Esophagus muscularis mucosa (tissue), 4 donors: ENCODE results near the gene PHIP. TPM values are rescaled to one million over a fixed set of nuclear protein-coding genes. Genes with fewer than 3 reads are reported as not detected.
"Not testable (repeated sequence)": the region's sequence is repeated elsewhere in the genome, so short reads cannot be mapped to it uniquely, and the experiment has no call there.

ENCODE experiments used
- DNase-seq: peaks from one replicate; pipeline ENCODE4 v3.0.0-alpha.2; 2017; ENCODE audit errors: extremely low spot score
- H3K27ac ChIP-seq, 4 donors: fragments of 200-600 bp; sonication (generic); replicated peaks in 1 of 4; 1 replicate in 3 of 4; 2 replicates in 1 of 4; pipeline ENCODE4 v1.5.1; 2016 to 2019; ENCODE audit warnings: mild to moderate bottlenecking in 1 of 4
- H3K27me3 ChIP-seq, 4 donors: fragments of 200-600 bp; sonication (generic); one replicate each; pipeline versions ENCODE4 v1.5.1 to v1.6.0; 2016 to 2019
- H3K36me3 ChIP-seq, 4 donors: fragments of 200-600 bp; sonication (generic); one replicate each; pipeline ENCODE4 v1.5.1; 2016 to 2019
- H3K4me1 ChIP-seq, 4 donors: fragments of 200-600 bp; sonication (generic); one replicate each; pipeline ENCODE4 v1.5.1; 2016 to 2019
- H3K4me3 ChIP-seq, 4 donors: fragments of 200-600 bp; sonication (generic); 1 replicate in 2 of 4; 2 replicates in 2 of 4; pipeline ENCODE4 v1.5.1; 2016 to 2019; ENCODE audit warnings: mild to moderate bottlenecking in 4 of 4, moderate library complexity in 1 of 4
- H3K9me3 ChIP-seq, 4 donors: fragments of 200-600 bp; sonication (generic); 1 replicate in 3 of 4; 2 replicates in 1 of 4; pipeline ENCODE4 v1.5.1; 2016 to 2019
- EP300 ChIP-seq: sonication (generic); formaldehyde crosslinking; IDR thresholded peaks from one replicate; pipeline ENCODE4 v1.6.1; 2017; ENCODE audit warnings: antibody characterized with exemption
- POLR2A ChIP-seq: fragments of 450-650 bp; IDR thresholded peaks from one replicate; pipeline ENCODE4 v1.6.1; 2017; ENCODE audit warnings: antibody characterized with exemption, moderate library complexity, mild to moderate bottlenecking, low read depth
- POLR2AphosphoS5 ChIP-seq, 2 donors: sonication (generic); formaldehyde crosslinking; IDR thresholded peaks; one replicate each; pipeline ENCODE4 v1.6.1; 2017; ENCODE audit warnings: antibody characterized with exemption in 2 of 2
- WGBS: methylation state at CpG from one replicate; pipeline ENCODE4 v1.1.5; 2018; 5-methylcytosine and 5-hydroxymethylcytosine counted together
- intact Hi-C: fragments of 100-400 bp; cut with DNase I; formaldehyde crosslinking; loops from one replicate; pipeline ENCODE4 v1.15.1; 2023
- total RNA-seq, 4 donors: library from RNA; depleted of rRNA; stranded (reverse); fragments of >200 nt; gene quantifications; one replicate each; pipeline versions ENCODE4 v1.1.0 to v1.2.1, GENCODE V29; 2016
- TF ChIP-seq, protein P1 (sequence below), 3 experiments: fragments of 200-600 bp in 2 of 3; fragments of 450-650 bp in 1 of 3; sonication (generic) in 2 of 3; IDR thresholded peaks; one replicate each; pipeline ENCODE4 v1.5.1; 2017 to 2019; ENCODE audit warnings: antibody characterized with exemption in 3 of 3, mild to moderate bottlenecking in 2 of 3, moderate library complexity in 1 of 3

The PHIP gene
- total RNA-seq, 4 donors from 2014 or later, result 20.1 to 32.4 (median 25.5) TPM

DNA sequence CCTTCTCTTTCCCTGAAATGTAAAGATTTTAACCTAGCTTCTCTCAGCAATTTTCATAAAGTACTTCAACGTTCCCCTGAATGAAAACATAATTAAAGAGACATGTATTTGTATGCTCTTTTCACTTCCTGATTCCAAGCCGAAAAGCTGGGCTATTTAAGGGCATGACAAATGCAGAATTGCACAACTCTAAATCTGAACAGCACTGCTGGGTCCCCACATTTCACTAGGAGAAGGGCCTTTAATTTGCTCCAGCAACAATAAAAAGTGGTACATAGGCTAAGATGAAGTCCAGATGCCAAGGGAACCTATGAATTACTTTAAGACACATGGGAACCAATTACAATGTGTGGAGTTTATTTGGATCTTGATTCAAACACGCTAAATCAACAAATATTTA is 168.7 kb downstream of the PHIP start:
- intact Hi-C loops, result no loop called here
- no peak overlapping the region for H3K27ac ChIP-seq
- no peaks in the 10 kb centered on the region for H3K9me3 ChIP-seq
- no peaks in the 10 kb centered on the region for H3K36me3 ChIP-seq
- peaks cover 0 to 13% (median 8%) of the 10 kb centered on the region in 4 donors for H3K4me1 ChIP-seq
- TF ChIP-seq POLR2AphosphoS5 (IDR thresholded peaks at IDR 0.05), result no peak
- TF ChIP-seq, protein P1, sequence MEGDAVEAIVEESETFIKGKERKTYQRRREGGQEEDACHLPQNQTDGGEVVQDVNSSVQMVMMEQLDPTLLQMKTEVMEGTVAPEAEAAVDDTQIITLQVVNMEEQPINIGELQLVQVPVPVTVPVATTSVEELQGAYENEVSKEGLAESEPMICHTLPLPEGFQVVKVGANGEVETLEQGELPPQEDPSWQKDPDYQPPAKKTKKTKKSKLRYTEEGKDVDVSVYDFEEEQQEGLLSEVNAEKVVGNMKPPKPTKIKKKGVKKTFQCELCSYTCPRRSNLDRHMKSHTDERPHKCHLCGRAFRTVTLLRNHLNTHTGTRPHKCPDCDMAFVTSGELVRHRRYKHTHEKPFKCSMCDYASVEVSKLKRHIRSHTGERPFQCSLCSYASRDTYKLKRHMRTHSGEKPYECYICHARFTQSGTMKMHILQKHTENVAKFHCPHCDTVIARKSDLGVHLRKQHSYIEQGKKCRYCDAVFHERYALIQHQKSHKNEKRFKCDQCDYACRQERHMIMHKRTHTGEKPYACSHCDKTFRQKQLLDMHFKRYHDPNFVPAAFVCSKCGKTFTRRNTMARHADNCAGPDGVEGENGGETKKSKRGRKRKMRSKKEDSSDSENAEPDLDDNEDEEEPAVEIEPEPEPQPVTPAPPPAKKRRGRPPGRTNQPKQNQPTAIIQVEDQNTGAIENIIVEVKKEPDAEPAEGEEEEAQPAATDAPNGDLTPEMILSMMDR (IDR thresholded peaks at IDR 0.05), result no peak
- no peak for TF ChIP-seq POLR2A
- no peak for TF ChIP-seq EP300
- WGBS, result 63% methylated on average over 3 of the region's 3 CpGs
- DNase-seq, result no peak
- peaks cover 0 to 4% (median 0%) of the 10 kb centered on the region in 4 donors for H3K27me3 ChIP-seq
- H3K4me3 ChIP-seq, result no peak overlapping the region

DNA sequence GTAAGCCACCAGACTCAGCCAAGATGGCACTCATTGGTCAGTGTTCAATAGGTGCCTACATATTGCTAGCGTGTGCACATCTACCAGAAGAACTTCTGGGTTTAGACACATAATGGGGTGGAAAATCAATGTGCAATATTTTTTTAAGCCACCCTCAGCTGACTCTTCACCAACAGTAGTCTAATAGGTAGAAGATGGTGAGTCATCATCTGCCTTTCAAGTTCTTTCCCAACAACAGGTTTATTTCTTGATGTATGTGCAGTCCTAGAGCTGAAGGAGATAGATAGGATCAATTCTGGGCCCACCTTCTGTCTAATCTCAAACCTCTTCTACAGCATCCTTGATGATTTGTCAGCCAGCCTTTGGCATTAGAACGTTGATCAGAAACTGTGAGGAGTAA is 169.4 kb downstream of the PHIP start:
- Histone ChIP-seq H3K9me3 (no peaks in the 10 kb centered on the region), H3K27me3 (peaks cover 0 to 4% (median 0%) of the 10 kb centered on the region in 4 donors), H3K36me3 (no peaks in the 10 kb centered on the region), H3K27ac (no peak overlapping the region), H3K4me3 (no peak overlapping the region), H3K4me1 (peaks cover 0 to 13% (median 8%) of the 10 kb centered on the region in 4 donors)
- no peak for DNase-seq
- intact Hi-C loops, result no loop called here
- no peak for TF ChIP-seq EP300
- TF ChIP-seq, protein P1 (IDR thresholded peaks at IDR 0.05), result no peak
- no peak for TF ChIP-seq POLR2A
- TF ChIP-seq POLR2AphosphoS5 (IDR thresholded peaks at IDR 0.05), result no peak
- 89% methylated on average over 2 of the region's 2 CpGs for WGBS

DNA sequence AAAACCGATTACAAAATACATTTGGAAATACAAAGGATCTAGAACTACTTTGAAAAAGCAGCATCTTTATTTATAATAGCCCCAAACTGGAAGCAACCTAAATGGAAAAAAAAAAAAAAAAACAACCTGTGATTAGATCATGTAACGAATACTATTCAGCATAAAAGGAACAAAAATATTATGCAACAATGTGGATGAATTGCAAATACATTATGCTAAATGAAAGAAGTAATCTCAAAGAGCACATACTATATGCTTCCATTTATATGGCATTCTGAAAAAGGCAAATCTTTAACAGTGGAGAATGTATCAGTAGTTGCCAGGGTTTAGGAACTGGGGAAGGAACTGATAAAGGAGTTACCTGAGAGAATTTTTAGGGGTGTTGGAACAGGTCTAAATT is 181.8 kb downstream of the PHIP start:
- Histone ChIP-seq H3K27ac (no peak overlapping the region), H3K36me3 (peaks cover 0 to 10% (median 2%) of the 10 kb centered on the region in 4 donors), H3K27me3 (no peaks in the 10 kb centered on the region), H3K4me1 (peaks cover 0 to 3% (median 0%) of the 10 kb centered on the region in 4 donors), H3K9me3 (no peaks in the 10 kb centered on the region), H3K4me3 (no peak overlapping the region)
- 87% methylated on average over 2 of the region's 2 CpGs for WGBS
- intact Hi-C loops, result no loop called here
- DNase-seq, result no peak
- TF ChIP-seq POLR2A (no peak), POLR2AphosphoS5 (IDR thresholded peaks at IDR 0.05) (no peak), EP300 (no peak)
- TF ChIP-seq, protein P1 (IDR thresholded peaks at IDR 0.05), result no peak

DNA sequence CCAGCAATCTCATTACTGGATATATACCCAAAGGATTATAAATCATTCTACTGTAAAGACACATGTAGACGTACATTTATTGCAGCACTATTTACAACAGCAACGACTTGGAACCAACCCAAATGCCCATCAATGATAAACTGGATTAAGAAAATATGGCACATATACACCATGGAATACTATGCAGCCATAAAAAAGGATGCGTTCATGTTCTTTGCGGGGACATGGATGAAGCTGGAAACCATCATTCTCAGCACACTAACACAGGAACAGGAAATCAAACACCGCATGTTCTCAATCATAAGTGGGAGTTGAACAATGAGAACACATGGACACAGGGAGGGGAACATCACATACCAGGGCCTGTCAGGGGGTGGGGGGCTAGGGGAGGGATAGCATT is 188.2 kb downstream of the PHIP start:
- WGBS, result 94% methylated on average over 5 of the region's 5 CpGs
- H3K4me3 ChIP-seq, H3K9me3 ChIP-seq, H3K4me1 ChIP-seq, intact Hi-C loops, H3K27me3 ChIP-seq, DNase-seq, H3K27ac ChIP-seq: not testable (repeated sequence)
- peaks cover 0 to 10% (median 0%) of the 10 kb centered on the region in 4 donors for H3K36me3 ChIP-seq

Other genes starting within 250 kb of the PHIP start
- gene IRAK1BP1, start 210.7 kb downstream of the PHIP start, total RNA-seq, result 1 to 10 TPM; 3.1 to 5.4 (median 4.0) TPM
- 10 to 100 TPM; 27.6 to 61.0 (median 47.1) TPM for gene HMGN3, start 156.4 kb upstream of the PHIP start, total RNA-seq